ENCODE measurements around the gene ACAA1. TPM values are rescaled to one million over a fixed set of nuclear protein-coding genes. Genes with fewer than 3 reads are reported as not detected.

Gene ACAA1
- total and polyA plus RNA-seq, 2 donors (not counting 1 experiment from before 2014, with no cell fraction given) = 98.4 to 143 TPM

DNA sequence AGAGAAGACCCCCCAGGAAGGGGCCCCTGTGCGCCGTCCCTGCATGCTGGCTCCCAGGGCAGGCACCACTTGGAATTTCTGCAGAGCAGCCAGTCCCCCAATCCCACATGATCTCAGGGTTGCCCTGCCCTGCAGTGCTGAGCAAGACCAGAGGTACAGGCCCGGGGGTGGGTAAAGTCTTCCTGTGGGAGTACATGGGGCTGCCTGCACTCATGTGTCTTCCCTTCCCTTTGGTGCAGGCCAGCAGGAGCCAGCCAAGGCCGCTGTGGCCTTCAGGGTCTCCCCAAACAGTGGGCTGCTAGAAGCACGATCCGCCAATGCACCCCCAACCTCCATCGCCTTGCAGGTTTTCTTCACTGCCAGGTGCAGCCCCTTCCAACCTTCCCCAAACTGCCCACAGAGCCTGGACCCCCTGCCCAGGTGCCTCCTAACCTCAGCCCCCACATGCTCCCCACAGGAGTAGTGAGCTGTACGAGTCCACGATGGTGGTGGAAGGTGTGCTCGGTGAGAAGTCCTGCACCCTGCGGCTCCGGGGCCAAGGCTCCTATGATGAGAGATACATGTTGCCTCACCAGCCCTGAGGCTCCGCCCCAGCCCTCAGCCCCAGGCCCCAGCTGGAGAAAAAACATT, 15.0 kb downstream of the ACAA1 start:
- Histone ChIP-seq H3K27ac (ENCODE audit: low read length in 2 of 2) (no peak overlapping the region), H3K79me2 (ENCODE audit: control insufficient read depth, insufficient read depth, low read length) (no peaks in the 10 kb centered on the region), H2AFZ (ENCODE audit: insufficient read depth, low read depth, low read length, poor library complexity, severe bottlenecking) (no peak overlapping the region), H3K27me3 (replicated peaks in 1 of 4; ENCODE audit: control extremely low read depth in 1 of 4, control insufficient read depth in 3 of 4, insufficient read depth in 4 of 4, low read length in 3 of 4) (no peaks in the 10 kb centered on the region), H3K9me3 (ENCODE audit: control extremely low read depth in 1 of 3, control insufficient read depth in 2 of 3, insufficient read depth in 1 of 3, low read length in 2 of 3) (no peaks in the 10 kb centered on the region), H3K4me2 (replicated peaks; ENCODE audit: low read depth, low read length, poor library complexity, severe bottlenecking) (no peak overlapping the region), H3K36me3 (replicated peaks in 1 of 2; ENCODE audit: control extremely low read depth in 1 of 2, control insufficient read depth in 1 of 2, extremely low read depth in 1 of 2, insufficient read depth in 2 of 2, low read length in 1 of 2) (peaks cover 2 to 57% of the 10 kb centered on the region in 2 experiments), H4K20me1 (ENCODE audit: control insufficient read depth, insufficient read depth, low read length, poor library complexity, severe bottlenecking) (peaks cover 8% of the 10 kb centered on the region), H3K9ac (ENCODE audit: low read length) (no peak overlapping the region), H3K4me1 (ENCODE audit: control insufficient read depth in 2 of 2, insufficient read depth in 2 of 2, low read length in 2 of 2) (no peaks in the 10 kb centered on the region), H3K4me3 (ENCODE audit: control extremely low read depth in 1 of 5, extremely low read depth in 1 of 5, insufficient read depth in 1 of 5, low read depth in 2 of 5, low read length in 4 of 5) (no peak overlapping the region)
- H3K4me3 Mint-ChIP-seq = no peak overlapping the region
- no peak for ATAC-seq (ENCODE audit: low read depth)
- intact Hi-C loops (cut with micrococcal nuclease) = no loop called here
- ChIA-PET POLR2A (no interaction called here), CTCF (no interaction called here)
- H3K4me1 Mint-ChIP-seq = peaks cover 3% of the 10 kb centered on the region
- WGBS (ENCODE audit: insufficient coverage) = 97% methylated on average over 11 of the region's 13 CpGs
- no peaks in the 10 kb centered on the region for H3K9me3 Mint-ChIP-seq (ENCODE audit: insufficient read depth)
- H3K27me3 Mint-ChIP-seq = no peaks in the 10 kb centered on the region
- peak overlapping the region; percentile 26 for H3K27ac Mint-ChIP-seq
- no peak for TF ChIP-seq EZH2 (IDR thresholded peaks at IDR 0.05; ENCODE audit: borderline replicate concordance, insufficient read depth, low read depth, low read length, poor library complexity, severe bottlenecking)
- no peak for DNase-seq

DNA sequence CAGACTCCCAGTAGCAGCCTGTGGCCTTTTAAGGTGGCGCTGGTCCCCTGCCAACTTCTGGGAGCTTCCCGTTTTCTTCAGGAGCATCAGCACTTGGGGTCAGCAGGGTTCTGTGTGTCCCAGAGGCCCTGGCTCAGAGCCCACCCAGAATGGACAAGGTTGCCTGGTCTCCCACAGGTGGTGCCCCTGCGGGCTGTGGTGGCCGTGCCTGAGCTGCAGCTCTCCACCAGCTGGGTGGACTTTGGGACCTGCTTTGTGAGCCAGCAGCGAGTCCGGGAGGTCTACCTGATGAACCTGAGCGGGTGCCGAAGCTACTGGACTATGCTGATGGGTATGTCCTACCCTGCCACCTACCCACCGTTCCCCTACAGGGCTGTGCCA, 15.5 kb downstream of the ACAA1 start:
- ChIA-PET CTCF (interaction anchor here (6.5 kb wide), 1 partner anchor 177 kb away, joined by 55 read pairs; no protein-coding TSS in a partner anchor), POLR2A (no interaction called here)
- TF ChIP-seq EZH2 (IDR thresholded peaks at IDR 0.05; ENCODE audit: borderline replicate concordance, insufficient read depth, low read depth, low read length, poor library complexity, severe bottlenecking) = no peak
- TF ChIP-seq, protein P1, sequence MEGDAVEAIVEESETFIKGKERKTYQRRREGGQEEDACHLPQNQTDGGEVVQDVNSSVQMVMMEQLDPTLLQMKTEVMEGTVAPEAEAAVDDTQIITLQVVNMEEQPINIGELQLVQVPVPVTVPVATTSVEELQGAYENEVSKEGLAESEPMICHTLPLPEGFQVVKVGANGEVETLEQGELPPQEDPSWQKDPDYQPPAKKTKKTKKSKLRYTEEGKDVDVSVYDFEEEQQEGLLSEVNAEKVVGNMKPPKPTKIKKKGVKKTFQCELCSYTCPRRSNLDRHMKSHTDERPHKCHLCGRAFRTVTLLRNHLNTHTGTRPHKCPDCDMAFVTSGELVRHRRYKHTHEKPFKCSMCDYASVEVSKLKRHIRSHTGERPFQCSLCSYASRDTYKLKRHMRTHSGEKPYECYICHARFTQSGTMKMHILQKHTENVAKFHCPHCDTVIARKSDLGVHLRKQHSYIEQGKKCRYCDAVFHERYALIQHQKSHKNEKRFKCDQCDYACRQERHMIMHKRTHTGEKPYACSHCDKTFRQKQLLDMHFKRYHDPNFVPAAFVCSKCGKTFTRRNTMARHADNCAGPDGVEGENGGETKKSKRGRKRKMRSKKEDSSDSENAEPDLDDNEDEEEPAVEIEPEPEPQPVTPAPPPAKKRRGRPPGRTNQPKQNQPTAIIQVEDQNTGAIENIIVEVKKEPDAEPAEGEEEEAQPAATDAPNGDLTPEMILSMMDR (IDR thresholded peaks at IDR 0.05) = no peak
- H3K4me1 ChIP-seq (ENCODE audit: control insufficient read depth in 2 of 2, insufficient read depth in 2 of 2, low read length in 2 of 2) = peaks cover 0 to 2% of the 10 kb centered on the region in 2 donors
- no peaks in the 10 kb centered on the region for H3K9me3 Mint-ChIP-seq (ENCODE audit: insufficient read depth)
- H3K4me2 ChIP-seq (replicated peaks; ENCODE audit: low read depth, low read length, poor library complexity, severe bottlenecking) = no peak overlapping the region
- no peaks in the 10 kb centered on the region for H3K27me3 Mint-ChIP-seq
- peaks cover 2 to 52% of the 10 kb centered on the region in 2 experiments for H3K36me3 ChIP-seq (replicated peaks in 1 of 2; ENCODE audit: control extremely low read depth in 1 of 2, control insufficient read depth in 1 of 2, extremely low read depth in 1 of 2, insufficient read depth in 2 of 2, low read length in 1 of 2)
- intact Hi-C loops (cut with micrococcal nuclease) = no loop called here
- H3K9ac ChIP-seq (ENCODE audit: low read length) = no peak overlapping the region
- ATAC-seq (ENCODE audit: low read depth) = no peak
- H3K4me1 Mint-ChIP-seq = peaks cover 3% of the 10 kb centered on the region
- H2AFZ ChIP-seq (ENCODE audit: insufficient read depth, low read depth, low read length, poor library complexity, severe bottlenecking) = no peak overlapping the region
- WGBS (ENCODE audit: insufficient coverage) = 99% methylated on average over 9 of the region's 9 CpGs
- H3K27ac Mint-ChIP-seq = no peak overlapping the region
- no peaks in the 10 kb centered on the region for H3K27me3 ChIP-seq (replicated peaks in 1 of 4; ENCODE audit: control extremely low read depth in 1 of 4, control insufficient read depth in 3 of 4, insufficient read depth in 4 of 4, low read length in 3 of 4)
- DNase-seq = no peak
- no peak overlapping the region for H3K4me3 ChIP-seq (ENCODE audit: control extremely low read depth in 1 of 5, extremely low read depth in 1 of 5, insufficient read depth in 1 of 5, low read depth in 2 of 5, low read length in 4 of 5)
- H3K4me3 Mint-ChIP-seq = no peak overlapping the region
- no peak overlapping the region for H3K27ac ChIP-seq (ENCODE audit: low read length in 2 of 2)
- H3K79me2 ChIP-seq (ENCODE audit: control insufficient read depth, insufficient read depth, low read length) = no peaks in the 10 kb centered on the region
- H3K9me3 ChIP-seq (ENCODE audit: control extremely low read depth in 1 of 3, control insufficient read depth in 2 of 3, insufficient read depth in 1 of 3, low read length in 2 of 3) = no peaks in the 10 kb centered on the region
- H4K20me1 ChIP-seq (ENCODE audit: control insufficient read depth, insufficient read depth, low read length, poor library complexity, severe bottlenecking) = peaks cover 3% of the 10 kb centered on the region

Measured in B cell (primary cell).